ENCODE results near the gene NEUROG2. TPM values are rescaled to one million over a fixed set of nuclear protein-coding genes. Genes with fewer than 3 reads are reported as not detected.
"Not testable (repeated sequence)": the region's sequence is repeated elsewhere in the genome, so short reads cannot be mapped to it uniquely, and the experiment has no call there.

Gene NEUROG2
- total RNA-seq, 1 donor from 2014 or later = not detected

GRCh38 chr4:112522431-112522830 lies 6.5 kb upstream of the NEUROG2 start:
- intact Hi-C loops (cut with DNase I) = loop anchor here (5.0 kb wide), 1 partner anchor 195 kb away; no protein-coding TSS in a partner anchor
- DNase-seq (ENCODE audit: low spot score) = not testable (repeated sequence)

- no peak for DNase-seq (ENCODE audit: low spot score)
- intact Hi-C loops (cut with DNase I) = loop anchor here (5.0 kb wide), 1 partner anchor 194 kb away; no protein-coding TSS in a partner anchor
Measured at GRCh38 chr4:112521123-112522023, 5.4 kb upstream of the NEUROG2 start.

GRCh38 chr4:112520598-112521122 lies 4.7 kb upstream of the NEUROG2 start:
- intact Hi-C loops (cut with DNase I) = loop anchor here (5.0 kb wide), 1 partner anchor 193 kb away; no protein-coding TSS in a partner anchor
- no peak for DNase-seq (ENCODE audit: low spot score)

GRCh38 chr4:112519689-112520597 lies 4.0 kb upstream of the NEUROG2 start:
- no peak for DNase-seq (ENCODE audit: low spot score)
- intact Hi-C loops (cut with DNase I) = loop anchor here (5.0 kb wide), 2 partner anchors 173 to 193 kb away; no protein-coding TSS in a partner anchor

GRCh38 chr4:112518675-112519074 lies 2.7 kb upstream of the NEUROG2 start:
- intact Hi-C loops (cut with DNase I) = loop anchor here (5.0 kb wide), 1 partner anchor 171 kb away; no protein-coding TSS in a partner anchor

GRCh38 chr4:112517911-112518310 lies 1.9 kb upstream of the NEUROG2 start:
- DNase-seq (ENCODE audit: low spot score) = no peak
- intact Hi-C loops (cut with DNase I) = loop anchor here (5.0 kb wide), 1 partner anchor 171 kb away; no protein-coding TSS in a partner anchor

More at GRCh38 chr4:112518675-112519074, 2.7 kb upstream of the NEUROG2 start:
- DNase-seq (ENCODE audit: low spot score) = no peak

GRCh38 chr4:112517067-112517634 lies 1.2 kb upstream of the NEUROG2 start:
- DNase-seq (ENCODE audit: low spot score) = no peak
- intact Hi-C loops (cut with DNase I) = loop anchor here (5.0 kb wide), 1 partner anchor 170 kb away; no protein-coding TSS in a partner anchor

GRCh38 chr4:112516471-112517066 lies 589 bp upstream of the NEUROG2 start:
- intact Hi-C loops (cut with DNase I) = loop anchor here (5.0 kb wide), 1 partner anchor 169 kb away; no protein-coding TSS in a partner anchor
- DNase-seq (ENCODE audit: low spot score) = no peak

GRCh38 chr4:112515198-112516065 lies 548 bp downstream of the NEUROG2 start:
- DNase-seq (ENCODE audit: low spot score) = no peak

GRCh38 chr4:112514647-112515197 lies 1.3 kb downstream of the NEUROG2 start:
- no peak for DNase-seq (ENCODE audit: low spot score)
- intact Hi-C loops (cut with DNase I) = loop anchor here (5.0 kb wide), 1 partner anchor 167 kb away; no protein-coding TSS in a partner anchor

More at GRCh38 chr4:112515198-112516065, 548 bp downstream of the NEUROG2 start:
- intact Hi-C loops (cut with DNase I) = loop anchor here (5.0 kb wide), 1 partner anchor 168 kb away; no protein-coding TSS in a partner anchor

GRCh38 chr4:112513971-112514646 lies 1.9 kb downstream of the NEUROG2 start:
- intact Hi-C loops (cut with DNase I) = no loop called here
- DNase-seq (ENCODE audit: low spot score) = no peak

GRCh38 chr4:112511803-112512118 lies 4.2 kb downstream of the NEUROG2 start:
- DNase-seq (ENCODE audit: low spot score) = no peak
- intact Hi-C loops (cut with DNase I) = no loop called here

- intact Hi-C loops (cut with DNase I) = no loop called here
- no peak for DNase-seq (ENCODE audit: low spot score)
Measured at GRCh38 chr4:112511093-112511802, 4.7 kb downstream of the NEUROG2 start.

GRCh38 chr4:112510291-112511092 lies 5.5 kb downstream of the NEUROG2 start:
- intact Hi-C loops (cut with DNase I) = no loop called here
- DNase-seq (ENCODE audit: low spot score) = no peak

Measured in cardiac septum (tissue), 1 donor.